HG03103 (cell line): ENCODE results near the gene BMPR2.
"Not testable (repeated sequence)": the region's sequence is repeated elsewhere in the genome, so short reads cannot be mapped to it uniquely, and the experiment has no call there.

ENCODE experiments used
- ATAC-seq: cut with Tn5 transposase; IDR thresholded peaks from one replicate; pipeline ENCODE4 v1.9.1; 2021; ENCODE audit warnings: low read depth; ENCODE audit not compliant: unreplicated experiment

Gene BMPR2

GRCh38 chr2:202375609-202376408 is at the start of gene BMPR2:
Gene BMPR2, plus strand, starts transcription at chr2:202376327. Its CDS starts 1,148 bp downstream, at chr2:202377475.
- ATAC-seq = peak; percentile 62

DNA sequence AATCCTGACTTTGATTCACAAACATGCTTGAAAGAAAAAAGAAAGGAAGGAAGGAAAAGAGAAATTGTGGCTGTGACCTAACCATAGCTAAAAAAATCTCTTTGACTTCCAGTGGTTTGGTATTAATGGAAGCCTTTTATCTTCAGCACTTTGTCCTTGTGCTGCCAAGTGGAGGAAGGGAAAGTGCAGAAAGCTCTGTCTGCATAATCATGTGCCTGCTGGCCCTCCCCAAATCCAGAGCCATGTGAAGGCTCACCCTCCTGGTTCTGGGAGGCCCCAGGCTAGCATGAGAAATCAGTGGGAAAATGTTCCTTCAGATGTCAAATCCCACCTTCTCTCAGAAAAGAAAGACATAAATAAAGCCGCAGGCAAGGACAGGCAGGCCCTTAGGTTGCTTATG is 48.3 kb upstream of the BMPR2 start:
- no peak for ATAC-seq

- ATAC-seq = no peak
Observed at GRCh38 chr2:202335791-202336467, 40.2 kb upstream of the BMPR2 start.

GRCh38 chr2:202337151-202337550 is 39.0 kb upstream of the BMPR2 start:
- ATAC-seq = no peak

GRCh38 chr2:202337706-202338346 is 38.3 kb upstream of the BMPR2 start:
- no peak for ATAC-seq

GRCh38 chr2:202339071-202339870 is 36.9 kb upstream of the BMPR2 start:
- ATAC-seq = no peak

DNA sequence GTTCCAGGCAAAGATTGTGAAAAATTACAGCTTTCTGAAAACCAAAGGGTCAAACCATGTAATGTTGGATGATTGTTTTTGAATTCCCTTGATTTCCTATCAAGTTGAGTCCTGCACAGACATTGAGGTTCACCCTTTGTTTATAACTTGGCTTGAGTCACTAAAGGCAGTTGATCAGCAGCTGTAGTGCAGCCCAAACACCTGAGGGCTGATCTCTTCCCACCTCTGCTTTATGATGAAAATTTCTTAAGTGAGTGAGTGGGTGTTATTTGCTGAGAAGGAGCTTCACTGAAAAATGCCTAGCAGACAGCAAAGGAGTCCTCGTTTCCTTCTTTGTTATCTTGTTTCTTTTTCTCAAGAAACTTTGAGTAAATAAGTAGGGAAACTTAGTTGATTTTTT is 31.9 kb upstream of the BMPR2 start:
- ATAC-seq = no peak

- no peak for ATAC-seq
Observed at GRCh38 chr2:202346180-202346579, 29.9 kb upstream of the BMPR2 start.

DNA sequence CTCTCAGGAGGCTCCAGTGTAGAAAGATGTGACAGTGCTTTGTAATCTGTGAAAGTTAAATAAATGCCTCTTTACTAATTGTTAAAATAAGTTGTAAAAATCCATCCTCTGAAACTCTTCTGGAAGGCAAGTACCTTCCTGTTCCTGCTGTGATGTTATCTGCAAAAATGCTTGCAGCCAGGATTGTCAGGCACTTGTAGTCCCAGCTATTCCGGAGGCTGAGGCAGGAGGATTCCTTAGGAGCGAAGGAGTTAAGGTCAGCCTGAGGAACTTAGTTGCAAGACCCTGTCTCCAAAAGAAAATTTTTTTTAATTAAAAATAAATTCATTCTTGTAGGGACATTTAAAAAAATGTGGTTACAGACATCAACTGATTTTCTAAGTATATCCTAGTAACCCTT is 22.7 kb upstream of the BMPR2 start:
- no peak for ATAC-seq

DNA sequence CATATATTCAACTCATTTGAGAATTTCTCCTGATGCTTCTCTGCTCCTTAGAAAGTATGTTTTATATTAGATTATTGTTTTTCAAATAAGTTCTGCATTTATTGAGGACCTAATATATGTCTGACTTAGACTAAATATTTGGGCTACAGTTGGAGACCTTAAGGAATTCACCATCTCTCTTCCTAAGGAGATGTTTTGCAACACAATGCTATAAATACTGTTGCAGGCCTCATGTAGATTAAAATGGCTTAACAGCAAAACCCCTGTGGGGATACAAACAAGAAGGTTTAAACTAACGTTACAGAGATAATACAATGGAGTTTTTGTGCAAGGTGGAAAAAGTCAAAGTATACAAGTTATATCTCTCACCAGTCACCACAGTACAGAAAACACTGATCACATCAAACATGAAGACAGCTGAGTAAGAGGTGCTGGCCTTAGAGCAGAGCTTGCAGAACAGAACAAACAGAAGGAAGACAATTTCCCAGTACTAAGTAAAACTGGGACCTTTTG is 20.1 kb upstream of the BMPR2 start:
- ATAC-seq = no peak

GRCh38 chr2:202358924-202359323 is 17.2 kb upstream of the BMPR2 start:
- ATAC-seq = not testable (repeated sequence)

DNA sequence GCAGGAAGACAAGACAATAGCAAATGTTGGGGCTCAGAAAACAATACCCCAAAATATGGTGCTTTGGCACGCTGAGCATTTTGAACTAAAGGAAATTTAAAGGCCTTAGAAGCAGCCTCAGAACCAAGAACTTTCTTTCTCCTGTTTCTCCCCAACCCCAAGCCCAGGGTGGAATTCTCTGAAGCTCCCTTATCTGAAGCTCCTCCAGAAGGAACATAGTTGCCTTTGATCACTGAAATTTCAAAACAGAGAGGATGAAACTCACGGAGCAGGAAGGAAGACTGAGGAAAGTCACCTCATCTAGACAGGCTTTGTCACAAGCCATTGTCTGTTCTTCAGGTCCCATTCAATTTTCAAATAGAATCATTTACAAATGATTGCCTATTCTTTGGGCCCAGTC is 15.5 kb upstream of the BMPR2 start:
- ATAC-seq = no peak

DNA sequence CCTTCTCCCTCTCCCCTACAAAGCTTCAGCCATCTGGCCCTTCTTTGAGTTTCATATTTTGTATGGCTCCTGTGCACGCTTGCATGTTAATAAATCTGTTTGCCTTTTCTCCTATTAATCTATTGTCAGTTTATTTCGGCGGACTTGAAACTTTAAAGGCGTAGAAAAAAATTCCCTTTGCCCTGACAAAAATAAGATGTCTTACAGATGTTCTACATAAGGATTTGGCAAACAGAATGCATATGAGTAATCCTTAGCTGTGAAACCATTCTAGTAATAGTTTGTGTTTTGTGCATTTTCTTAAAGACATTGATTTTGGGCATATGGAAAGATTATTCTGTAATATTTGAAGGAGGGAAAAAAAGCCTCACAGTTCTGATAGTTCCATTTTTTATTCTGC is 15.0 kb upstream of the BMPR2 start:
- ATAC-seq = no peak

DNA sequence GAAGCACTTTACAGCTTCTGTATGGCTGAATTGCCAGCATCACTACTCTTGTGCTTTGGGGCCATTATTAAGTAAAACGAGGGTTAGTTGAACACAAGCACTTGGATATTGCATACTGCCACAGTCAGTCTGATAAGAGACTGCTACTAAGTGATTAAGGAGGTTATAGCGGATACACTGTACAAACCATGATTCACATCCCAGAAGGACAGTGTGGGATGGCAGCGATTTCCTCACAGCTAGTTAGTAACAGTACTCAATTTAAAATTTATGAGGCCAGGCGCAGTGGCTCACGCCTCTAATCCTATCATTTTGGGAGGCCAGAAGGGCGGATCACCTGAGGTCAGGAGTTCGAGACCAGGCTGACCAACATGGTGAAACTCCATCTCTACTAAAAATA is 2.6 kb upstream of the BMPR2 start:
- ATAC-seq = no peak

DNA sequence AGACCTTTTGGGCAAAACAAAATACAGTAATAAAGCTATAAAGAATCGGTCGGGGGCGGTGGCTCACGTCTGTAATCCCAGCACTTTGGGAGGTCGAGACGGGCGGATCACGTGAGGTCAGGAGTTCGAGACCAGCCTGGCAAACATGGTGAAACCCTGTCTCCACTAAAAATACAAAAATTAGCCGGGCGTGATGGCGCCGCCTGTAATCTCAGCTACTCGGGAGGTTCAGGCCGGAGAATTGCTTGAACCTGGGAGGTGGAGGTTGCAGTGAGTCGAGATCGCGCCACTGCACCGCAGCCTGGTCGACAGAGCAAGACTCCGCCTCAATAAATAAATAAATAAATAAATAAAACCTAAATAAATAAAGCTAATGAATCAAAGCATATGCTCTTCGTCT is 1.7 kb upstream of the BMPR2 start:
- not testable (repeated sequence) for ATAC-seq

- no peak for ATAC-seq
Observed at GRCh38 chr2:202375033-202375608, 1.0 kb upstream of the BMPR2 start.

GRCh38 chr2:202376460-202377206 is 506 bp downstream of the BMPR2 start:
- peak; percentile 4 for ATAC-seq

DNA sequence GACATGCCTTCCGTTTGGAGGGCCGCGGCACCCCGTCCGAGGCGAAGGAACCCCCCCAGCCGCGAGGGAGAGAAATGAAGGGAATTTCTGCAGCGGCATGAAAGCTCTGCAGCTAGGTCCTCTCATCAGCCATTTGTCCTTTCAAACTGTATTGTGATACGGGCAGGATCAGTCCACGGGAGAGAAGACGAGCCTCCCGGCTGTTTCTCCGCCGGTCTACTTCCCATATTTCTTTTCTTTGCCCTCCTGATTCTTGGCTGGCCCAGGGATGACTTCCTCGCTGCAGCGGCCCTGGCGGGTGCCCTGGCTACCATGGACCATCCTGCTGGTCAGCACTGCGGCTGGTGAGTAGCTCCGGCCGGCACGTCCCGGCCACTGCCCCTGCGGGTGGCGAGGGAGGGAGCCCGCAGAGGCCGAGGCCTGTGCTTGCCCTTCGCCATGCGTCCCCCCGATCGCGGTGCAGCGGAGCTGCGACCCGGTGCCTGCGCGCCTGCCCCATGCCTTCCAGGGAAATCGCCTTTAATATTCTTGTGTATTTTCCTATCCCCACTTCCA is 1.2 kb downstream of the BMPR2 start:
- ATAC-seq = no peak

DNA sequence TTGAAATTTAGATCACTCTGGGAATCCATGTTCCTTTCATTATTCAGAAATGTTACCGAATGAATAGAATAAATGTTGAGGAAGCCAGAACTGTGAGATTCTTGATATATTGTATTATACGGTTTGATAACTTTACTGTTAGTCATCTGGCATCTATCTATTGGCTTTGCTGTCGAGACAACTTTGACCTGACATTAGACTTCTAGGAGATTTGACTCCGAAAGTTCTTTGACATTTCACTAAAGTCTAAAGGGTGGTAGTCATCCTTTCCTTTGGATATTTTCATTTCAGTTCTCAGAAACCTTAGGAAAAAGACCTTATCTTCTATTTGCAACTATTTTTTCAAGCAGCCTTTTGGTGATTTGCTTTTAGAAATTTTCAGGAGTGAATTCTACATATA is 1.9 kb downstream of the BMPR2 start:
- no peak for ATAC-seq
